Measurements from ENCODE around the gene BRPF1.

BRPF1 gene

DNA sequence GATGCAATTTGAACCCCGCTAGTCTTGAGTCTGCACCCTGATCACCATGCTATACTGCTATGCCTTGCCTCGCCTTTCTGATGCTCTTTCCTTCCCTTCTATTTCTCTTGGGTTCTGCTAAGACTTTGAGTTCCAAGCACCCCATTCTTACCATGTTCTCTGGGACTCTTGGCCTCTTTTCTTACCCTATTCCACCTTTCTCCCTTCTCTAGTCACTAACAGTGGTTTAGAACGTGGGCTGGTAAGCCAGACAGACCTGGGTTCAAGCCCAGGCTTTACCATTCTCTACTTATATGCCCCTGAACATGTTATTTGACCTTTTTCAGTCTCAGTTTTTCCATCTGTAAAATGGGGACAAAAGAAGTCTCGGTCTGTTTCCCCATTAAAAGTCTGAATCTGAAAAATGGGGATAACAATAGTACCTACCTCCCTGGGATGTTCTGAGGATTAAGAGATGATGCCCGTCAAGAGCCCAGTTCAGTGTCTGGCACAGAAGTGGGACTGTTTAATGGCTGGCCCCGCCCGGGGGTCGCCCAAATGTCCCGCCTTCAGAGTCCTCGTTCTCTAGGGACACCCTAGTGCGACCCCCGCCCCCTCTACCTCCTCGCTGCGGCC lies 60.4 kb downstream of the BRPF1 start:
- DNase-seq = no peak

DNA sequence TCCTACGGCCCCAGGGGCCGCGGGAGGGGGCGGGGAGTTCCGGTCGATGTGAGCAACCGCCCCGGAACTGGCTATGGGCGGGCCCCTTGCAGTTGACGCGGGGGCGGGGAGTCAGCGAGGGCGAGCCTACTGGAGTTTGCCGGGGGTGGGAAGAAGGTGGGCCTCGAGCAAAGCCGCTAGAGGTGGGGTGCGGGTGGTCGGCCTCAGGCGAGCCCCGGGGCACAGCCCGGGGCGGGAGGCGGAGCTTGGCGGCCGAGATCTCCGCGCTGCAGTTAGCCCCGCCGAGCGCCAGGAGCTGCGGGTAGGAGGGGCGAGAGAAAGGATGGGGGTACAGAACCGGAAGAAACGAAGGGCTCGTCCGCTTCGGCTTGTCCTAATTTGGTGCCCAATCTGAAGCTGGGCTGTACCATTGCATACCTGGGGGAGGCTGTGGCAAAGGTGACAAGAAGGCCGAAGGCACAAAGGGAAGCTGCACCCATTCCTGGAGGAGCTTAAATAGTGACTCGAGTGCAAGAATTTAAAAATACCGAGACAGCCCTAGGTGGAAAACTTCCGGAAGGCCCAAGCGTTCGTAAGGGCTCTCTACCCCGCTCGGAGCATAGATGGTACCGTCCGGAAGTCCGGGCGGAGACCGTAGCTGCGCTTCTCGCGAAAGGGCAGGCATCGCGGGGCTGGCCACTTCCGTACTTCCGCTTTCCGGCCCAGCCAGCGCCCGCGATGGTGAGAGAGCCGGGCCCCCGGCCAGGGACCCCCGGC lies 61.0 kb downstream of the BRPF1 start, which contains the start of the genes ARPC4 and TADA3:
Gene ARPC4 (plus strand): TSS at position 678 of the 756 bp plus-strand sequence. CDS start 40 bp downstream, at position 718.
Gene TADA3 (minus strand): TSS at position 69 of the 756 bp plus-strand sequence. CDS start 1,007 bp downstream, outside the sequence.
- DNase-seq = peak; percentile 89

DNA sequence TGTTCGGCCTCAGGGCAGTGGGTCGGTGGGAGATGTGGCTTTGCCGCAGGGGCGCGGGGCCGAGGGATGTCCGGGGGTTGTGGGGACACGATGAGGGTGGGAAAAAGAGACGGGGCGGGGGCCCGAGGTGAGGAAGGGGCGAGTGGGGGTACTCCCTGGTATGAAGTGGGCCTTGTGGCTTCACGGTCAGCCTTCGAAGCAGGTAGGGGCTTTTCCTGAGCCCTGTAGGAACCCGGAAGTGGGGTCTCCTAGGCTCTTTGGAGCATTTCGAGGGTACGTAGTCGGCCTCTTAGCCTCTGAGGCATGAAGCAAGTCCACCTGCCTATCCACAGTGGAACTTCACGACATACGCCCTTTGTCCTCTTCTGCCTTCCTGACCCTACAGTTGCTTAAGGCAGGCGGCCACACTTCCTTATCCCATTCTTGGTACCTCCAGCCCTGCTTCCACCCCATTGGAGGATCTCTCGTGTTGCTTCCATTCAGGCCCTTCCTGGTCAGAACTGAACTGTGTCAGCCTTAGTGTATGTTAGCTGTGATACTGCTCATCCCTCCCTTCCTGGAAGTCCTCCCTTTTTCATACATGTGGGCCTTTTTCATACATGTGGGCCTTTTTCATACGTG lies 61.7 kb downstream of the BRPF1 start:
- no peak for DNase-seq

DNA sequence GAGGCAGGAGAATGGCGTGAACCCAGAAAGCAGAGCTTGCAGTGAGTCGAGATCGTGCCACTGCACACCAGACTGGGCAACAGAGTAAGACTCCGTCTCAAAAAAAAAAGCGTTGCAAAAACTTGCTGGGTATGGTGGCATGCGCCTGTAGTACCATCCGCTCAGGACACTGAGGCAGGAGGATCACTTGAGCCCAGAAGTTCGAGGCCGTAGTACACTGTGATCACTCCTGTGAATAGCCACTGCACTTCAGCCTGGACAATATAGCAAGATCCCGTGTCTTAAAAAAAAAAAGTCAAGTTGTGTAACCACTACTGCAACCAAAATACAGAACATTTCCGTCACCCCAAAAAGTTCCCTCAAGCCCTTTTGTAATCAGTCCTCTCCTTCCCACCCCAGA lies 62.9 kb downstream of the BRPF1 start:
- DNase-seq = no peak

DNA sequence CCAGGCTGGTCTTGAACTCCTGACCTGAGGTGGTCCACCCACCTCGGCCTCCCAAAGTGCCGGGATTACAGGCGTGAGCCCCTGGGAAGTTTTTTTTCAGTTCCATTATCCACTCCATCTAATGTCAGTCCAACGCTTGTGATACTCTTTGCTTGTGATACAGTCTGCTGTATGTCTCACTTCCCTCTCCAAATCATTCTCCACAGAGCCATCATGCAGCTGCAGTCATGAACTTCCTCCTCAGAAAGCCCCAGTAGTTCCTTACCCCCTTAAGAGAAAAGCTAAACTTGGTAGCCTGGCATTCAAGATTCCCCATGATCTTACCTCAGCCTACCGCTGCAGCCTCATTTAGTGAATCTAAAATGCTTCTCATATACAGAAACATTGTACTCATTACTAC lies 63.7 kb downstream of the BRPF1 start:
- no peak for DNase-seq

DNA sequence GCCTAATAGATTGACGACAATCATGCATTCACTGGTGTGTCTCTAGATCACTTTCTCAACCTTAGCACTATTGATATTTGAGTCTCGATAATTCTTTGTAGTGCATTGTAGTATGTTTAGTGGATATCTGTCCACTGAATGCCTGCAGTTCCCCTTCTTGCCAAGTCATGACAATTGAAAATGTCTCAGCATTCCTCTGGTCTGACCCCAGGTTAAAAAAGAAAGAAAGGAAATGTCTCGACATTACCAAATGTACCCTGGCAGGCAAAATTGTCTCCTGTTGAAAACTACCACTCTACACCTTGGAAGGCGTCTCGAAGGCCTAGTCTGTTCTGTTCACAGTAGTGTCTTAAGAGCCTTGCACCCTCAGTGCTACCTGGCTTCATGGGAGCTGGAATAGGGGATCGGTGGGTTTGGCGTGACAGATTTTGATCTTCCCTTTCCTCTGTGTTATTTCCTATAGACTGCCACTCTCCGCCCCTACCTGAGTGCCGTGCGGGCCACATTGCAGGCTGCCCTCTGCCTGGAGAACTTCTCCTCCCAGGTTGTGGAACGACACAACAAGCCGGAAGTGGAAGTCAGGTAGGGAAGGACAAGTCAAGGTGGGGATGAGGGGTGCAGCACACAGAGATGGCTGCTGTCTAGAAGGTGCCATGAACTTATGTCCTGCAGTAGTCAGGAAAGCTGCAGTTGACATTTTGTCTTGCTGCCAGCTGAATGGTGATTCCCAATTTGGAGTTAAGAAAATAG lies 65.8 kb downstream of the BRPF1 start:
- DNase-seq = no peak
